SH-SY5Y (cell line): ENCODE measurements around the gene BPIFB1.

Experiments
- GATA2 ChIP-seq: IDR thresholded peaks from 2 replicates; pipeline ENCODE4 v1.6.1; 2011; ENCODE audit warnings: mild to moderate bottlenecking, low read depth, low read length
- GATA3 ChIP-seq: IDR thresholded peaks from 2 replicates; pipeline ENCODE4 v1.6.1; 2011; ENCODE audit warnings: low read depth, mild to moderate bottlenecking, low read length, moderate library complexity

DNA sequence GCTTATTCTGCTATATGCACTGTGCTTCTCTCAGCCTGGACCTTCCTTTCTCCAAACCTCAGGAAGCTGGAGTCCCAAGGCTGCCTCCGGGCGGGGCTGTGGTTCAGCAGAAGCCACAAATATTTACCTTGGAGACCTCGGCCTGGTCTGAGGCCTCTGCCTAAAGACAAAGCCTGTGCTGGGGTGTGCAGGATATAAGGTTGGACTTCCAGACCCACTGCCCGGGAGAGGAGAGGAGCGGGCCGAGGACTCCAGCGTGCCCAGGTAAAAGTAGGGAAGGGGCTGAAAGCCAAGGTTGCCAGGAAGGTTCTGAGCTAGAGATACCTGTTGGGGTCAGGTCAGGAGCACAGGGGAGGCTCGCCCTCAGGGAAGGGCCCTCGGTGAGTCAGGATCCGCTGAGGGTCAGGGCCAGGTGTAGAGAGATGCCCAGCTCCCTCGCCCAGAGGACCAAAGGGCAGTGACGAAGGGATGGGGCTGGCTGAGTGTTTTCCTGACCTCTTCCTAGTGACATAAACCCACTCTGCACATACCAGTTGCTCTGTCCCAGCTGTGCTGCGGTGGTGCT is at the start of gene BPIFB1:
- TF ChIP-seq GATA3 (no peak), GATA2 (no peak)
